RKO (cell line): Measurements from ENCODE around the gene ZSCAN23.
A peak's percentile ranks its signal among the peaks of the same experiment; 100 is the strongest.
"Not testable (repeated sequence)": the region's sequence is repeated elsewhere in the genome, so short reads cannot be mapped to it uniquely, and the experiment has no call there.

Source experiments
- DNase-seq: peaks from one replicate; pipeline ENCODE4 v3.0.0-alpha.2; 2016; ENCODE audit warnings: low spot score

Gene ZSCAN23

GRCh38 chr6:28436404-28436803, 6.9 kb downstream of the ZSCAN23 start:
- DNase-seq, result no peak

- peak; percentile 36 for DNase-seq
These were observed 10.2 kb downstream of the ZSCAN23 start for GRCh38 chr6:28433119-28433518.

- DNase-seq, result no peak
These were observed 13.5 kb downstream of the ZSCAN23 start for GRCh38 chr6:28429781-28430180.

GRCh38 chr6:28425944-28426541, 17.2 kb downstream of the ZSCAN23 start:
- no peak for DNase-seq

- DNase-seq, result no peak
These were observed 19.1 kb downstream of the ZSCAN23 start for GRCh38 chr6:28424163-28424562.

GRCh38 chr6:28423546-28423945, 19.7 kb downstream of the ZSCAN23 start:
- no peak for DNase-seq

GRCh38 chr6:28413681-28414080, 29.6 kb downstream of the ZSCAN23 start:
- no peak for DNase-seq

GRCh38 chr6:28410767-28411166, 32.5 kb downstream of the ZSCAN23 start:
- no peak for DNase-seq

- no peak for DNase-seq
These were observed 35.1 kb downstream of the ZSCAN23 start for GRCh38 chr6:28408076-28408802.

GRCh38 chr6:28407401-28407800, 35.9 kb downstream of the ZSCAN23 start:
- no peak for DNase-seq

GRCh38 chr6:28403923-28404322, 39.4 kb downstream of the ZSCAN23 start:
- not testable (repeated sequence) for DNase-seq

- DNase-seq, result no peak
These were observed 41.1 kb downstream of the ZSCAN23 start for GRCh38 chr6:28402197-28402596.

- peak; percentile 75 for DNase-seq
These were observed 42.1 kb downstream of the ZSCAN23 start for GRCh38 chr6:28401172-28401571.

GRCh38 chr6:28400122-28400451, 43.2 kb downstream of the ZSCAN23 start:
- DNase-seq, result no peak

GRCh38 chr6:28399350-28400121, 43.8 kb downstream of the ZSCAN23 start, which contains the start of gene ZSCAN12:
TSS of gene ZSCAN12 (minus strand) at chr6:28399747. CDS start at chr6:28398405, 1,342 bp downstream.
- no peak for DNase-seq

GRCh38 chr6:28395918-28396317, 47.4 kb downstream of the ZSCAN23 start:
- no peak for DNase-seq

GRCh38 chr6:28393912-28394662, 49.2 kb downstream of the ZSCAN23 start:
- DNase-seq, result peak; percentile 45

- no peak for DNase-seq
These were observed 52.6 kb downstream of the ZSCAN23 start for GRCh38 chr6:28390688-28391087.

GRCh38 chr6:28384143-28384533, 59.2 kb downstream of the ZSCAN23 start:
- DNase-seq, result no peak

- peak; percentile 94 for DNase-seq
These were observed 59.8 kb downstream of the ZSCAN23 start for GRCh38 chr6:28383235-28384142.
